Measurements from ENCODE around the gene MEG3. TPM values are rescaled to one million over a fixed set of nuclear protein-coding genes. Genes with fewer than 3 reads are reported as not detected.

Gene MEG3
- total and polyA plus RNA-seq, 2 of the 8 experiments (the other 6 are each of a cell fraction or from before 2014, with no cell fraction given): 0.17 to 1.1 TPM

DNA sequence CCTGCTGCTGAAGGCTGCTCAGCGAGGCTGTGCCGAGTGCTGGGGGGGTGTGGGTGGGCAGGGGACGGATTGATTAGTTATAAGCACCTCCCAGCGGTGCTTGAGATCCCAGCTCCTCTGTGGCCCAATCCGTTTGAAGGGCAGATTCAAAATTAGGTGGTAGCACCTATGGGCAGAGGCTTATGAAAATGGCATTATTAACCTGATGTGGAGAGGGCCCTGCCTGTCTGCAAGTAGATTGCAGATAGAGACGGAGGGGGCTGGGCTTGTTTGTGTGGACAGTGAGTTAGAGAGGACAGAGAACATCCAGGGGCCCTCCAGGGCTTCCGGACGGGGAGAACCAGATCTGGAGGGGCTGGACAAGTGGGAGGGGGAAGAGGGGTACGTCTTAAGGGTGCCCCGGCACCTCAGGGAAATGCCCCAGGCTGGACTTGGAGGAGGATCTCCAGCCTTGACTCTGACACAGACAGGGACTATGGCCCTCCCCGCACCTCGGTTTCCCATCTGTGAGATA lies 77.8 kb downstream of the MEG3 start, which contains the start of gene RTL1:
TSS of gene RTL1 (minus strand) at position 51 of the 514 bp plus-strand sequence. CDS start 18,934 bp downstream, outside the sequence.
- peak within 1 kb of the TSS in 3 of 4 experiments; percentile 15 to 68 (median 28); a peak in 4 of 8 replicates for H3K4me3 ChIP-seq (ENCODE audit: extremely low read depth in 1 of 4, insufficient read depth in 2 of 4, low read depth in 3 of 4, low read length in 4 of 4)
- H2BK5ac ChIP-seq (ENCODE audit: low read depth, low read length): no peak within 1 kb of the TSS
- no peak within 1 kb of the TSS for H2AK5ac ChIP-seq (ENCODE audit: low read depth, low read length)
- no peak within 1 kb of the TSS for H2AFZ ChIP-seq (ENCODE audit: low read length)
- H4K8ac ChIP-seq (ENCODE audit: extremely low read depth, insufficient read depth, low read length): no peak within 1 kb of the TSS; the same call in 1 of the 2 replicates
- no peak within 1 kb of the TSS for H3K9ac ChIP-seq (replicated peaks in 1 of 4; ENCODE audit: extremely low read depth in 1 of 4, low read depth in 3 of 4, low read length in 3 of 4)
- no peak within 1 kb of the TSS for H3K14ac ChIP-seq (ENCODE audit: insufficient read length)
- peaks cover 0 to 8% of the 10 kb centered on the region in 2 experiments; a peak in 1 of 4 replicates for H3K9me3 ChIP-seq (ENCODE audit: insufficient read depth in 2 of 2, low read depth in 1 of 2, low read length in 1 of 2)
- H3K18ac ChIP-seq (ENCODE audit: extremely low read depth, low read length): peak within 1 kb of the TSS; percentile 29; the same call in 1 of the 2 replicates
- H4K20me1 ChIP-seq (replicated peaks in 1 of 2; ENCODE audit: control insufficient read depth in 1 of 2, insufficient read depth in 2 of 2, low read length in 2 of 2): no peaks in the 10 kb centered on the region
- H3K36me3 ChIP-seq (ENCODE audit: control insufficient read depth in 2 of 4, insufficient read depth in 4 of 4, low read length in 3 of 4): no peaks in the 10 kb centered on the region
- TF ChIP-seq SUZ12 (IDR thresholded peaks at IDR 0.05; ENCODE audit: low read length) (no peak), CHD1 (IDR thresholded peaks at IDR 0.05; ENCODE audit: low read depth, low read length) (no peak), RNF2 (IDR thresholded peaks at IDR 0.05; ENCODE audit: borderline replicate concordance, low read depth, low read length, missing control alignments, poor library complexity, severe bottlenecking) (no peak)
- H3K27ac ChIP-seq (ENCODE audit: low read depth, low read length): no peak within 1 kb of the TSS
- H4K91ac ChIP-seq (replicated peaks; ENCODE audit: insufficient read length, low read length): no peak within 1 kb of the TSS
- no peak within 1 kb of the TSS for H2BK20ac ChIP-seq (ENCODE audit: low read length)
- CTCF ChIA-PET (ENCODE audit: partially characterized antibody): interaction anchor here (0.7 to 6.5 kb wide), 10 partner anchors 38 to 419 kb away, joined by 3 to 70 read pairs (median 4); no protein-coding TSS in a partner anchor
- H2BK15ac ChIP-seq (ENCODE audit: low read length): no peak within 1 kb of the TSS
- peaks cover 3 to 35% (median 31%) of the 10 kb centered on the region in 4 experiments for H3K27me3 ChIP-seq (replicated peaks in 1 of 4; ENCODE audit: control insufficient read depth in 3 of 4, extremely low read depth in 1 of 4, insufficient read depth in 3 of 4, low read length in 3 of 4)
- no peak within 1 kb of the TSS for H4K5ac ChIP-seq (ENCODE audit: insufficient read length, low read depth, low read length)
- peaks cover 5 to 31% (median 9%) of the 10 kb centered on the region in 4 experiments for H3K4me1 ChIP-seq (replicated peaks in 1 of 4; ENCODE audit: control insufficient read depth in 3 of 4, insufficient read depth in 4 of 4, low read length in 3 of 4)
- H3K4ac ChIP-seq (replicated peaks; ENCODE audit: insufficient read length, low read depth, low read length): no peak within 1 kb of the TSS
- peak within 1 kb of the TSS; percentile 59 to 94 for H3K4me2 ChIP-seq (ENCODE audit: insufficient read depth in 1 of 2, low read depth in 2 of 2, low read length in 2 of 2)
- 73% methylated on average over 10 of the region's 12 CpGs; no CpG with 5 or more reads in 1 of the 2 experiments for WGBS, 2 experiments (ENCODE audit: extremely low coverage in 1 of 2, insufficient coverage in 1 of 2, insufficient read length in 1 of 2, insufficient replicate concordance in 2 of 2, low coverage in 1 of 2, low lambda C conversion rate in 2 of 2, missing lambda C conversion rate in 1 of 2)
- no peaks in the 10 kb centered on the region for H3K79me1 ChIP-seq (ENCODE audit: low read depth, low read length)
- no peak within 1 kb of the TSS for H3K23ac ChIP-seq (ENCODE audit: insufficient read length)
- H2BK12ac ChIP-seq (ENCODE audit: low read depth, low read length): no peak within 1 kb of the TSS
- FAIRE-seq (no peak), DNase-seq (ENCODE audit: low read depth in 1 of 2, low spot score in 2 of 2) (peak in 1 of 2 experiments; percentile 44)
- no peak within 1 kb of the TSS for H3K56ac ChIP-seq (replicated peaks; ENCODE audit: insufficient read length, low read depth, low read length)
- no peaks in the 10 kb centered on the region for H3K79me2 ChIP-seq (ENCODE audit: control insufficient read depth in 1 of 2, insufficient read depth in 2 of 2, low read length in 2 of 2)
- no peak within 1 kb of the TSS for H2BK120ac ChIP-seq (replicated peaks; ENCODE audit: low read depth, low read length)
- POLR2A ChIA-PET (ENCODE audit: partially characterized antibody): no interaction called here
- peaks cover 7% of the 10 kb centered on the region for H3K23me2 ChIP-seq (ENCODE audit: low read depth, low read length)

Data from H1 (cell line).